Hematopoietic multipotent progenitor cell treated with erythropoietin and hydrocortisone succinate and interleukin-3 and kit ligand, for 4 days (in vitro differentiated cells): ENCODE measurements around the gene IGFBP7.

Source experiments
- DNase-seq: peaks from one replicate; pipeline ENCODE4 v3.0.0-alpha.2; 2015

IGFBP7 gene

DNA sequence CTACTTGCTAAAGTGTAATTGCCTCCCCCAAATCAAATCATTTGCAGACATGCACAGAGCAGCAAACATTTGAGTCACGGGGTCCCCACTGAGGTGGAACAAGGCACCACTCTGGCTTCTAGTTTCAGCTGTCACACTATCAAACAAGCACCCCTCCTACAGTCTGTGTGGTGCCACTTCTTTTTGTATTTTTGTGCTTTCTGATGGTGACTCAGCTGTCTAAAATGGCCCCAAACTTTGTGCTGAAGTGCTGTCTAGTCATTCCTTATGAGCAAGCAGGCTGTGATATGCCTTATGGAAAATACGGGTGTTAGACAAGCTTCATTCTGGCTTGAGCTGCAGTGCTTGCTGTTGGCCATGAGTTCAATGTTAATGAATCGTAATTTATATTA lies 15.4 kb downstream of the IGFBP7 start:
- DNase-seq = no peak

DNA sequence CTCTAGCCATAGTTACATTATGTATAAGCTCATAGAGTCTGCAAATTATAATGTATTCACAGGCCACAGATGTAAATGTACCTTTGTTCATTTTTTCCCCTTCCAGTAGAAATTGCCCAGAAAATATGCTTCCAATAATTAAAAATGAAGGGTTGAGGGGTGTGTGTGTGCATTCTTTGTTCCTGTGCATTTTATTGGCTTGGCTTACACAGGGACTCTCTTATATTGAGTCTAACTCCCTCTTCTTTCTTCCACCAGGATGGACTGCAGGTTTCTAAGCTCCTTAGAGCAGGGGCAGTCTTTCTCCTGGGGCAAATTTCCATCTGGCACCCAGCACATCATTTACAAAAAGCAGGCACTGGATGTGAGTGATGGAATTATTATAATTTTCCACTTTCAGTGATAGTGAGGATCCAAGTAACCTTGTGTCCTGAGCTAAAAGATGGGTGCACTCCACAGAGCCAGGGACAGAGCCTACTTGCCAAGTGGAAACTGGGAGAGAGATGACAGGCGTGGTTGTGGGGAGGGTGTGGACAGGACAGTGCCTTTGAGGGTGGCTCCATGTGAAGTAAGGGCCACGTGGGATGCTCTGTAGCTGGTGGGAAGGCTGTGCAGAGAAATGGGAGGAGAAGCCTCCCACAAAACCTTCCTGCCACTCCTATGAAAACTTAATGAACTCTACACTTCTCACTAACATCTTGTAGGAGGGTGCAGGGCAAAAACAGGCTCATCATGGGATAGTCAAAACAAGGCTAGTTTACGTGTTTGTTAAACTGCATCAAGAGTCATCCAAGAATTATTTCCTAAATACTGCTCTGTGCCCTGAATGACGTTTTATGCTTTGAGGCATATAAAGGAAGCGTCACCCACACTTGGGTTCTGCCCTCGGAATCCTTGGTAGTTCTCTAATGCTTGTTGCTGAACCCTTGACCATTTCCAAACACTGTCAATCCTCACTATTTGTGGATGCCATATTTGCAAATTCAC lies 16.0 kb downstream of the IGFBP7 start:
- DNase-seq = no peak

DNA sequence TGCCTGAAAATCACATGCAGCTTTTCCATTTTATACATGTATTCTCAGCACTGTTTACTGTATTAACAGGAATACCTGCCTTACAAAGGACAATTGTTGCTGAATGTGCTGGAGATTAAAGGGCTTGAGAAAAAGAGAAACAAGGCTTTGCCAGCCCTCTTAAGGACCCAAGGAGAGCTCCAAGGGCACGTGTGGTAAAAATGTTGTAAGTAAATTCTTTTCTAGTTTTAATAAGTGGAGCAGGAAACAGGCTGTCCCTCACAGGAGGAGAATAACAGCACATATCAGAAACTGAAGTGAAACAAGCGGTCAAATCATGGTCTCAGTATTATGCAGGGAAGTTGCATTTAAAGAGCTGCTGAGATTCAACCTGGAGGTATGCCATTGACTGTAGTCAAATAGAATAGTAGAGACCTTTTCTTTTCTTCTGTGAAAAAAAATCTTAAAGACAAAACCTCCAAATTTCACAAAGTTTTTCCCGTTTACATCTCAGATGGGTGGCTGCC lies 18.5 kb downstream of the IGFBP7 start:
- DNase-seq = no peak

GRCh38 chr4:57090079-57090478 lies 20.1 kb downstream of the IGFBP7 start:
- DNase-seq = no peak

DNA sequence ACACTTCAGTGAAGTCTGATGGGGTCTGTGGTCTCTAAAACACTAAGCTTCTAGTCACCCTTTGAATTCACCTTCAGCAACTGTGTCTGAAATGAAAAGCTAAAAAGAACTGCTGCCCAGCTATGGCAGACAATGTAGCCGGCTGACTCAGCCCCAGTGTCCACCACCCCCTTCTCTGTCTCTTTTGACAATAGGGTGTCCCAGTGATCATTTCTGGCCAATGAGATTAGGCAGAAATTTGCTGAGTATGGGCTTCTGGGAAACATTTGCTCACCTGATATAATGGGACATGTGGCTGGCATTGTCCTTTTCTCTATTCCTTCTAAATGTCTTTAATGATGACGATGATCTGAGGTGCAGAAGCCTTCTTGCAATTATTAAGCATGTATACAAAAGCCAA lies 20.6 kb downstream of the IGFBP7 start:
- no peak for DNase-seq

GRCh38 chr4:57086031-57086723 lies 24.0 kb downstream of the IGFBP7 start:
- DNase-seq = no peak

DNA sequence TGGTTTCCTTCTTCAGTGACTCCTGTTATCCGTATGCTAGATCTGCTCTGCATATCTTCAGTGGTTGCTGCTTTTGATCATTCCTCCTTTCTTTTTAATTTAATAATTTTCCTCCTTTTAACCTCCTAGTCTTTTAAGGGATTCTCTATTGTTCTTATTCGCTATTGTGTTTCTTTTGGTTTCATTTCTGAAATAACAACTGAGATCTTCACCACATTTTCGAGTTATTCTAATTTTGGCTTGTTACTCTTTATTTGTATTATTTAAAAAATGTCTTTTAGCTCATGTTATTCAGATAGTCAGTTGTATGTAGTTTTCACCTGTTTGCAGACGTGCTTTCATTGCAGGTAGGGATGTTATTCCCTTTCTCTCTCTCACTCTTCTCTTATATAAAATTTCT lies 24.9 kb downstream of the IGFBP7 start:
- no peak for DNase-seq

DNA sequence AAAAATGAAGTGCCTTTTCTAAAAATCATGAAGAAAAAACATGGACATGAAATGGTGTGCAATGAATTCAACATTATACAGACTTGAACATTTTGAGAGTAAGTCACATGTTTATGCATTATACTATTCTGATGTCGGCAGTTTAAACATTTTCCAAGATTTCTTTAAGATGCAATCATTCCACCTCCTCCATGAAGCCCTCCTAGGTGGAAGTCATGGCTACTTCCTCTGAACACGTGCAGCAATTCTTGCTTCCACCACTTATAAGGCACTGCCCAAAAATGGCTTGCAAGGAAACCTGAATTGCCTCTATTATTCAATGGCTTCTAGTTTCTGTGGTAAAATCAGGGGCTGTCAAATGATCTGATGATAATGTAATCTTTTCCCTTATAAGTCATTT lies 25.8 kb downstream of the IGFBP7 start:
- DNase-seq = no peak

GRCh38 chr4:57083090-57083489 lies 27.1 kb downstream of the IGFBP7 start:
- DNase-seq = no peak

DNA sequence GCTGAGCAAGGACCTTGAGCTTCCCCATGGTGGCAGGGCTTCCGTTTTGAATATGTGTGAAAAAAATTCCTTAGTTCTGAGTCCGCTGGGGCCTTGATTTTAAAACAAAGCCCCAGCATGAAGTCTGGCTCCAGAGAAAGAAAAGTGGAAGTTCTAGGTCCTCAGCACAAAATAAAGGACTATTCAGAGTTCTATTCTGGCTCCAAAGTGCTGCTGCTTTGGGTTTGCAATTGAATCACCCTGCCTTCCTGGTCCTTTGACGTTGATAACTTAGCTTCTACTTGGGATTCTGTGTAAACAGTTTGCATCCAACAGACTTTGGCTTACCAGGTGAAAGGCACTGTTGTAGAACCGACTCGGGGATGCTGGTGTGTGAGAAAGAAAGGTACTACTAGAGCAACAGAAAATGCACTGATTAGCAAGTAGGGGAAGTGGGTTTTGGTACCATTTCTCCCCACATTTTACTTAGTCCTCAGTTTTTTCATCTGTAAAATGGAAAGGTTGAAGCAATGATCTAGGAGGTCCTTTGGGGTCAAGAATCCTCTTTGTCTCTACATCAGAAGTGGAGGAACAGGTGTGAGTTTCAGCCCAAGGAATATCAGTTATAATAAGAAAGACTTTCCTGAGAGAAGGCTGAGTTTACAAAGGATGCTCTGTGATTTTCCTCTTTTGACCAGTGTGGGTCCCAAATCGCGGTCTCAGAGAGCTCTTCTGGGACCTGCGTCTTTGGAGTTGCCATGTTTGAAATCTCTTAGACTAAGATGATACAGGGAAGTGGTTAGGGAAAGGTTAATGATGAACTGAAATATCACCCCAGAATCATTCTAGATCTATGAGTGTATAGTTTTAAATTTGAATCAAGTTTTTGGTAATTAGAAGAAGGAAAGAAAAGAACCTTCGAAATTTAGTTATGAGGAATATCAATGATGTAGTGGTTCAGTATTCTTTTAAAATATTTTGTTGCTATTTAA lies 28.2 kb downstream of the IGFBP7 start:
- no peak for DNase-seq

GRCh38 chr4:57080781-57081650 lies 29.2 kb downstream of the IGFBP7 start:
- no peak for DNase-seq

DNA sequence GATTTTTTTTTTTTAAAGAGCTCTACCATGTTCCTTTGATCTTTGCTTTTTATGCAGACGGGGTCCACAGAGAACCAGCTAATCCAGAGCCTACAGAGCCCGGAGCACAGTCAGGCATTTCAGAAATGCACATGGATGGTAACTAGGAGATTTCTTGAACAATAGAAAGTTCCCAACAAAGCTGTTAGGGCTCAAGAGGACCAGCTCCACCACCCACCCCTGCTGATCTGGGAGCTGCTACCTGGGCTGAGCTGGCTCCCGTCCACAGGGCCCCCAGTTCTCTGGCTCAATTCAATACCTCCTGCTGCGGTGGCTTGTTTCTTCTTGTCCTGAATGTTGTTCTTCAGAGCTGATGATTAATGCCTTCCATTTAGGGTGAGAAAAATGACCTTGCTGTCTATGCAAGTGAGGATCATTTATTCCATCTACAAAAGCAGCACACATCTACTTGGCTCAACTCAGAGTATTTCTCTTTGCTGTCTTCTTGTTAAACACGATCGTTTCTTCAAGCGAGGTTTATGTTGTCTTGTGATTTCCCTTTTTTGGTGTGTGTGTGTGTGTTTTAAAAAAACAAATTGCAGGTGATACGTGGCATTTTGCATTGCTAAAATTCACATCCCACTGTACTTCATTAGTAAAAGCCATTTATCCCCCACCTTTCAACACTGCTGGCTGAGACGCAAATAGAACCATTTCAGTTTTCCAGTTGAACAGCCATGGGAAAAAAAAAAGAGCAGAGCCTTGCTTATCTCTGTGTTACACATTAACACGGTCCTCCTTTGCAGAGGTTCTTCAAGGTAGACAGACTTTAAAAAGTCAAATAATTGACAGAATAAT lies 31.3 kb downstream of the IGFBP7 start:
- DNase-seq = peak; percentile 48

GRCh38 chr4:57077550-57078343 lies 32.4 kb downstream of the IGFBP7 start:
- DNase-seq = no peak

GRCh38 chr4:57076646-57077045 lies 33.5 kb downstream of the IGFBP7 start:
- no peak for DNase-seq

DNA sequence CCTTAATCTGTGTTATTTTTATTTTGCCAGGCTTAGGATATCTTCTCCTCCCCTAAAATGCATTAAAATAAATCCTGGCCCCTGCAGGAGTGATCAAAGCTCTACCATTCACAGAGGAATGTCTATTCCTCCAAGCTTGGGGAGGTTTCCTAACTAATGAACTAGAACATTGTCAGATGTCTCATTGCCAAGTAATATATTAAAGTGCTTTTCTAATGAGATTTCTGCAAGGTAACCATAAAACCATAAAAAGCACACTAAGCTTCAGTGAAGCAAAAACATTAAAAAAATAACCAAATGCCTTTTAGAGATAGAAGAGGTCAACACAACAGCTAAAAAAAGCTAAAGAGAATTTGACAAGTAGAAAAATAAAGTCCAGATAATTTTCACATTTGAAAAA lies 34.8 kb downstream of the IGFBP7 start:
- no peak for DNase-seq

GRCh38 chr4:57074744-57075143 lies 35.4 kb downstream of the IGFBP7 start:
- peak; percentile 37 for DNase-seq

DNA sequence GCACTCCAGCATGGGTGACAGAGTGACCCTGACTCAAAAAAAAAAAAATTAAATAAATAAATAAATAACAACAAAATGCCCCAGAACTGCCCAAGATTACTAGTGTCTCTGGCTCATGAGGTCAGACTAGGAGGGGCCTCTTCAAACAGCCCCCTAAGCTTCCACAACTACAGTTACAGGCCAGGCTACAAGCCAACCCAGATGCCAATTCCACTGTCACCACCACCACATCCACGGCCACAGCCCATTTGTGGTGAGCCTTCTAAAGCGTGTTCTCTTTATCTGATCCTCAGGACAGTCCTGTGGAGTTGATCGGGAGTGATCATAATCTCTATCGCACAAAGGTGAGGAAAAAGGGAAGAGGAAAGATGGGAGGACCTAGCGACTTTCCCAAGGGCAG lies 36.6 kb downstream of the IGFBP7 start:
- DNase-seq = peak; percentile 68

GRCh38 chr4:57071326-57071725 lies 38.9 kb downstream of the IGFBP7 start:
- peak; percentile 79 for DNase-seq

- no peak for DNase-seq
Measured at GRCh38 chr4:57070461-57070860, 39.7 kb downstream of the IGFBP7 start.
